Activated gamma-delta T cell treated with anti-CD3 and anti-CD28 coated beads, Interleukin-2, amount 50 U/mL, for 16 hours (primary cell): ENCODE measurements around the gene ROBO1.
"Not testable (repeated sequence)": the region's sequence is repeated elsewhere in the genome, so short reads cannot be mapped to it uniquely, and the experiment has no call there.

Experiments used
- DNase-seq: peaks from one replicate; pipeline ENCODE4 v3.0.0-alpha.2; 2020; ENCODE audit warnings: low read depth

ROBO1 gene

GRCh38 chr3:78732893-78733292 lies 1034.9 kb downstream of the ROBO1 start:
- DNase-seq: no peak

GRCh38 chr3:78732471-78732870 lies 1035.3 kb downstream of the ROBO1 start:
- DNase-seq: no peak

GRCh38 chr3:78729946-78730345 lies 1037.9 kb downstream of the ROBO1 start:
- DNase-seq: no peak

- DNase-seq: no peak
Measured at GRCh38 chr3:78728406-78729145, 1039.2 kb downstream of the ROBO1 start.

GRCh38 chr3:78726545-78726944 lies 1041.3 kb downstream of the ROBO1 start:
- DNase-seq: no peak

GRCh38 chr3:78725703-78726246 lies 1042.0 kb downstream of the ROBO1 start:
- no peak for DNase-seq

- no peak for DNase-seq
Measured at GRCh38 chr3:78724859-78725258, 1042.9 kb downstream of the ROBO1 start.

DNA sequence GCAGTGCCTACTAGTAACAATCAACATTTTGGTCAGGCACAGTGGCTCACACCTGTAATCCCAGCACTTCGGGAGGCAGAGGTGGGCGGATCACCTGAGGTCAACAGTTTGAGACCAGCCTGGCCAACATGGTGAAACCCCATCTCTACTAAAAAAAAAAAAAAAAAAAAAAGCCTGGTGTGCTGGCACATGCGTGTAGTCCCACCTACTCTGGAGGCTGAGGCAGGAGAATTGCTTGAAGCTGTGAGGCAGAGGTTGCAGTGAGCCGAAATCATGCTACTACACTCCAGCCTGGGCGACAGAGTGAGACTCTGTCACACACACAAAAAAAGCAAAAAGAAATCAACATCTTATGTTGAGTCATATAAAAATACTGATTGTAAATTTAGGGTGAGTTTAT lies 1043.4 kb downstream of the ROBO1 start:
- not testable (repeated sequence) for DNase-seq

DNA sequence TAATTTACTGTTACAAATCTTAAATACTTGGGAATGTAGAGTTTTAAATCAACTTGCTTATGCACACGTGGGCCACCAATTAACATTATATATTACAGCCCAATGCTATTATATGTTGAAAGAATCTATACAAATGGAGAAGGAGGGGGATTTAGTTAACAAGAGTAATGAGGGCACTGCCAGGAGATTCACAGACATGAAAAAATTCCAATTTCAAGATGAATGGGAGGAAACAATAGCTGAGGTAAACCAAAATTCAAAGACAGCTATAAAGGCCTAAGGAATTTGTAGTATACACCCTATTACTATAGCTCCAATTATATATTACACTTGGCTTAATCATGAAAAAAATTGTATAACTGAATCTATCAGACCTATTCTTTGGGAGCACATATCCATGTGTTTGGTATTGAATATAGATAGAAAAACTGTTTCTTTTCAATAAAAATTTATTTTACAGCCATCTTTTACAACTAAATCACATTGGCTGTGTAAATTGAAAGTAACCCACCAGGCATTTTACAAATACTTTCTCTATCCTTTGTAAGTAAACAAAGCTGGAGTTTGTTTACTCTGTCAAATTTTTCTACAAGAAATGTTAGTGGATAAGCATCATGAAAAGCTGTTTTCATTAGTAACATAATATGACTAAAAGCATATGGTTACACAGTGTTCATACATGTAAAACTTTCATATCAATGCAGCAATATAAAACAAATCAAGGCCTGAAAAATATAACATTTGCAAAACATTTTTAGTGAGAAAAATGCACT lies 1045.8 kb downstream of the ROBO1 start:
- DNase-seq: no peak

- no peak for DNase-seq
Measured at GRCh38 chr3:78718707-78719106, 1049.1 kb downstream of the ROBO1 start.

- no peak for DNase-seq
Measured at GRCh38 chr3:78717041-78717440, 1050.8 kb downstream of the ROBO1 start.

DNA sequence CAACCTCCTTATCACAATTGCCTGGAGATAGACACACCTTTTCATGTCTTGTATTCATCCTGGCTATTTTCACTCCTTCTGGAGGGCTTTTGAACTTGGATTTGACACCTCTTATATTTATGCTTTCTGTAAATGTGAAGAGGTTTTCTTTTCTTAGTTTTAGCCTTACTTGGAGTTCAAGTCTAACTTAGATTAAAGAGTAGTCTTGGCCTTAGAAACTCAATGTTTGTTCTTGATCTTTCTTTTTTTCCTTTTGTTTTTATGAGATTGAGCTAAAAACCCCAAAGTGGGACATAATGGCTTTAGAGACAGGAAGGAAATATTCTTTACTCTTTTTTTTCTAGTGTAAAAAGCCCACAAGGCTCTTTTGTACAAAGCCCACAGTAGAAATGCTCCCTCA lies 1054.9 kb downstream of the ROBO1 start:
- DNase-seq: no peak

GRCh38 chr3:78712270-78712669 lies 1055.5 kb downstream of the ROBO1 start:
- DNase-seq: no peak

DNA sequence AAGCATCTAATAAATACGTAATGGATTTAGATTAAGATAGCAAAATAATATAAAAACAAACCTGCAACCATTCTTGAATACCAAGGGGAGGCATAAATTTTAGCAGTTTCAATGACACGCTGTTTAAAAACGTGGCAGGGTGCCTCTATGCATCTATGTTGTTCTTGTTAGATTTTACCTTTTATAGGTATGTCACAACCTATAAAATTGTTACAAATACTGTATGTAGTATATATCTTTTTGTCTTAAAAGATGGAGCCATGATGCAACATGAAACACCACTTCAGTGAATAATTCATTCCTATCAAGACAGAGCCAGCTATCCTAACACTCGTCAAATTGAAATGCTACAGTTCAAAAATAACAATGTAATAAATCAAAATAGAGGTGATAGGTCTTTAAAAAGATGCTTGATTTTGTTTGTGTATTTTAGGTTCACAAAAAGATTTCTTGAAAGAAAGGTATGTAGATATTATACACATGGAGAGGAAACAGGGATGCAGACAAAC lies 1059.2 kb downstream of the ROBO1 start:
- DNase-seq: no peak

DNA sequence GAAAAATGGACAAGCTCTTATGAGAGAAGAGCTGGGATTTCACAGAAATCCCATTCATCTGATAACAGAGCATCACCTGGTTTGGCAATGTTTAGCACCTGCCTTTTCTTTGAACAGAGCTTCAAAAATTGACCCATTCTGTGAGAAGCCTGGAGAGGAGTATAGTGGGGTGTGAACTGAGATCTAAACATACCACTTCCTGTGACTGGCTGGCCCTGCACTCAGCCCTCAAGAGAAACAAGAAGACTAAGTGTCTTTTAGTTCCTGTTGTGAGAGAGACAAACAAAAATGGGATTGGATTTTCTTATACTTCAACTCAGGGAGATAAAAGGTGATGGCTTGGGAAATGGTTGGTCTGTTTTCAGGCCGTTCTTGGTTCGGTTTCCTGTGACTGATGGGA lies 1060.2 kb downstream of the ROBO1 start:
- DNase-seq: no peak

DNA sequence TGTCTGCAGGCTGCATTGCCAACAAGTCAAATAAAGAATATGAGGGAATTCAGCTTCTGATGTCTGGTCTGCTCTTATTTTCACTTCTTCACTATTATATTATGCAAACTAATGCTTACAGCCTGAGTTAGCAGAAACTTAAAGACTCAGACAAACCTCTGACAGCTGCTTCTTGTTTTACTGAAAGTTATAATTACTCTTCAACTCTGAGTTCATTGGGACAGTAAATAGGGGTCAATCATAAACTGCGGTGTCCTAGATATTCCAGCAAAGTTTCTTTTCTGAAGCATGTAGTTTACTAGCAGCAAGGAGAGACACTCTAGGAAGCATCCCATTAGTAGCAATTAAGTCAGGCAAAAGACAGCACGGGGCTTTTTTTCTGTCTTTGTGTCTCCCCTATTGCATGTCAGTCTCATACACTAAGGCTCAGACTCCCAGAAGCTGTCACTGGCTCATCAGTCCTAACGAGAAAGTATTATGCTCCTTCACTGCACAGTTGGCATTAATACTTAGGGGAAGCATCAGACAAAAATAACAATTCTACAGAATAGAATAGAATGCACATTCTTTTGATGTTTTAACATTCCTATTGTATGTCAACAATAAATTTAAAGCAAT lies 1060.8 kb downstream of the ROBO1 start:
- no peak for DNase-seq

DNA sequence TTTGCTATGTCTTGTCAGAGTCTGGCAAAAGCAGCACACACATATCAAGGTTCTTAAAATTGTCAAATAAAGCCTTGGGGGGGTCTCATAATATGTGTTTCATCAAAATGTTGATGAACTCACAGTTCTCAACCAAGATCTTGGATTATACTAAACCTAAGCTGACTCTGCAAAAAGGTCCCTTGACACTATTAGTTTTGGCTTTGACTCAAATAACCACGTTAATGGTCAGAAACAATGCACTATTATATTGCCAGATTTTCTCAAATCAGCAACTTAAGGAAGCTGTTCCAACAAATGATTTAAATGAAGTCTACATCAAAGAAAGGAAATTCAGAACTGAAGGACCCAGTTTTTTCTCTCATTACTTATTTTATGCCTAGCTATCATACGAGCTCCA lies 1063.9 kb downstream of the ROBO1 start:
- DNase-seq: no peak

DNA sequence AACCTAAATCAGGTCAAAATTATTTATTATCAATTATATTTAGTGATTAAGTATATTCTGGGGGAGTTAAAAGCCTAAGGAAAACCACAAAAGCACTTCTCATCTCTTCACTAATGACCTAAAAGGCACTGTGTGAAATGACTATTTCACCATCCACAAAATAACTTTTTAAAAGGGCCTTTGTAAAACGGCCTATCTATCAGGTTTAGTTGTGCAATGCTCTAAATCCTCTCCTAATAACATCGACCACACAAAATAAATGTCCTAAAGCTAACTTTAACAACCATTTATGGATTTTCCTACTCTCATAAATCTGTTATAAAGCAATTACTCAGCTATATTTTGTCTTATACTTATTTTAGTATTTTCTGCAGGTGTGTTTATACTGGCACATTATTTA lies 1066.3 kb downstream of the ROBO1 start:
- DNase-seq: no peak

- DNase-seq: no peak
Measured at GRCh38 chr3:78698431-78698830, 1069.4 kb downstream of the ROBO1 start.

GRCh38 chr3:78697426-78697825 lies 1070.4 kb downstream of the ROBO1 start:
- no peak for DNase-seq

DNA sequence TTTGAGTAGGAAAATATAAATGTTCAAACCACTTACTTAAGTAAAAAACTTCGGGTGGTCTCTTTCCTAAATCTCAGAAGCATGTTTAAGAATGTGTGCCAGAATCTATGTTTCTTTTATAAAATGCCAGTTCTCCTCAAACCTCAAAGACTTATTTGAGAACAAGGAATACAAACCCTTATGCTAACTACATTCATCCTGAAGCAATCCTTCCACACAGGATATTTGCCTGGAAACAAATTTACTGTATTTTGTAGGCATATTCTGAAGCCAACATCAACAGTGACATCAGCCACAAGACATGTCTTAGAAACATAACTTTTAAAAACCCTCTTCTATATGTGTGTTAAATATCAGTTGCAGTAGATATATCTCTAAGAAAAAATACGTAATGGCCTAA lies 1077.0 kb downstream of the ROBO1 start:
- DNase-seq: no peak

- DNase-seq: no peak
Measured at GRCh38 chr3:78689378-78689777, 1078.4 kb downstream of the ROBO1 start.

- DNase-seq: no peak
Measured at GRCh38 chr3:78687520-78687919, 1080.3 kb downstream of the ROBO1 start.
